ENCODE results near the gene SYTL3.
"Not testable (repeated sequence)": the region's sequence is repeated elsewhere in the genome, so short reads cannot be mapped to it uniquely, and the experiment has no call there.

Gene SYTL3

DNA sequence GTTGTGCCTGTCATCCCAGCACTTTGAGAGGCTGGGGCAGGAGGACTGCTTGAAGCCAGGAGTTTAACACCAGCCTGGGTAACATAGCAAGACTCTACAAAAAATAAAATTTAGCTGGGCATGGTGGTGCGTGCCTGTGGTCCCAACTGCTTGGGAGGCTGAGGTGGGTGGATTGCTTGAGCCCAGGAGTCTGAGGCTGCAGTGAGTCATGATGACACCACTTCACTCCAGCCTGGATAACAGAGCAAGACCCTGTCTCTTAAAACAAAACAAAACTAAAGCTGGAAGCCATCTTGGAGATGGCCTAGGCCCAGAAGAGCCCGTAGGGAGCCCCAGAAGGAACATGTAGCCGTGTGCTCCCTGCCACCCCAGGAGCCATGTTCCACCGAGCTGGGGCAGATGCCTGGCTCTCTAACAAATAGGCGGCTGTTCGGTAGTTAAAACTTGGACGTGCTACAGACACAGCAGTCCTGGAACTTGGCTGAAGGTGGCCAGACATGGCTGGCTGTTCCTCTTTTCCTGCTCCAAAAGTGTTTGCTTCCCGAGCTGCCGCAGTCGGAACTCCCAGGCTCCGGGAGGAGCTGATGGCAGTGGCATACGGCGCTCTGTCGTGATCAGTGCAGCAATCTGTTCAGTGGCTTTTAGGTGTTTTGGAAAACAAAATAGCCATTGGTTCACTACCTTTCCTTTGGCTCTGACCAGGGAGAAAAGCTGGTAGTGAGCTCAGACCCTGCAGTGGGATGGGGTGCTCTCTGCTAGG, 42.3 kb upstream of the SYTL3 start:
- DNase-seq (ENCODE audit: low read depth), result no peak
- H3K4me3 ChIP-seq (ENCODE audit: low read depth, low read length), result no peak overlapping the region
- TF ChIP-seq, protein P1, sequence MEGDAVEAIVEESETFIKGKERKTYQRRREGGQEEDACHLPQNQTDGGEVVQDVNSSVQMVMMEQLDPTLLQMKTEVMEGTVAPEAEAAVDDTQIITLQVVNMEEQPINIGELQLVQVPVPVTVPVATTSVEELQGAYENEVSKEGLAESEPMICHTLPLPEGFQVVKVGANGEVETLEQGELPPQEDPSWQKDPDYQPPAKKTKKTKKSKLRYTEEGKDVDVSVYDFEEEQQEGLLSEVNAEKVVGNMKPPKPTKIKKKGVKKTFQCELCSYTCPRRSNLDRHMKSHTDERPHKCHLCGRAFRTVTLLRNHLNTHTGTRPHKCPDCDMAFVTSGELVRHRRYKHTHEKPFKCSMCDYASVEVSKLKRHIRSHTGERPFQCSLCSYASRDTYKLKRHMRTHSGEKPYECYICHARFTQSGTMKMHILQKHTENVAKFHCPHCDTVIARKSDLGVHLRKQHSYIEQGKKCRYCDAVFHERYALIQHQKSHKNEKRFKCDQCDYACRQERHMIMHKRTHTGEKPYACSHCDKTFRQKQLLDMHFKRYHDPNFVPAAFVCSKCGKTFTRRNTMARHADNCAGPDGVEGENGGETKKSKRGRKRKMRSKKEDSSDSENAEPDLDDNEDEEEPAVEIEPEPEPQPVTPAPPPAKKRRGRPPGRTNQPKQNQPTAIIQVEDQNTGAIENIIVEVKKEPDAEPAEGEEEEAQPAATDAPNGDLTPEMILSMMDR (IDR thresholded peaks at IDR 0.05; ENCODE audit: low read depth, low read length, missing control alignments), result no peak

DNA sequence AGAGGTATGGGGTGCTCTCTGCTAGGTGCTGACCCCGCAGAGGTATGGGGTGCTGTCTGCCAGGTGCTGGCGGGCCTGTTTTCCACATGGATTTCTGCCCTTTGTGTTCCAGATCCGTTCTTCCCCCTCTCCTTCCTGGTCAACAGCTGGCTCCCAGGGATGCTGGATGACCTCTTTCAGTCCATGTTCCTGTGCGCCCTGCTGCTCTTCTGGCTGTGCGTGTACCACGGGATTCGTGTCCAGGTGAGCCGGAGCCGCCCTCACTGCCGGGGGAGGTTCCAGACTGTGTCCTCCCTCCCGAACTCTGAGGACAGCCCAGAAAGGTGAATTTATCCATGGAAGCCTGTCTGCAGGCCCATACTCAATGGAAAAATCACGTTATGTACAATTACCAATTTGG, 41.6 kb upstream of the SYTL3 start:
- TF ChIP-seq, protein P1 (IDR thresholded peaks at IDR 0.05; ENCODE audit: low read depth, low read length, missing control alignments), result no peak
- no peak overlapping the region for H3K4me3 ChIP-seq (ENCODE audit: low read depth, low read length)
- no peak for DNase-seq (ENCODE audit: low read depth)

- H3K4me3 ChIP-seq (ENCODE audit: low read depth, low read length), result no peak overlapping the region
- no peak for DNase-seq (ENCODE audit: low read depth)
- TF ChIP-seq, protein P1 (IDR thresholded peaks at IDR 0.05; ENCODE audit: low read depth, low read length, missing control alignments), result no peak
These were observed 40.2 kb upstream of the SYTL3 start for GRCh38 chr6:158609455-158610155.

DNA sequence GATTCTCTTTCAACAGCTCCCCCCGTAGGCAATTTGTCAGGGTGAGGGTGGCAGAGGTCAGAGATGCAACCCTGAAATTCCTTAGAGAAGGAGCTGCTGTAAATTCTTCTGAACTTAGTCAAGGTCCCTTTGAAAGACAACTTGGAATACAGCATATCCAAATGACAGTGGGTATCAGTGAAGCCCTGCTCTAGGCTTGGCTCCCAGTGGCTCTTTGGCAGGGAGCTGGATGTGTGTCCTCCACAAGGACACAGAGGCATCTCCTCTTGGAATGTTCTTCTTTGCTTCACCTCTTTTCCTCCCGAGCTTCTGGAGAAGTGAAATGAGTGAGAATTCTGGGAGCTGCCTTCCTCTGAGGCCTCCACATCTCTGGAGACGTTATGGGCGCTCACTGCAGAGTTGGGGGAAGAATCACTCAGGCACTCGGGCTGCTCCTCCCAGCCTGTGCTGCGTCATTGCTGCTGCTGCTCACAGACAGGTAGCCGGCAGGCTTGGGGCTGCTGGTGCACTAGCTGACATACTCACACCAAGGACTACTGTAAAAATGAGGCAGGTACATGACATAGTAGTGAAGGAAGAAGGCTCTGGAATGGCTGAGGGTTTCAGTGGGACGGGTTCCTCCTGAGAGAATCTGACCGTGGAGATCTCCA, 39.4 kb upstream of the SYTL3 start:
- TF ChIP-seq, protein P1 (IDR thresholded peaks at IDR 0.05; ENCODE audit: low read depth, low read length, missing control alignments), result no peak
- DNase-seq (ENCODE audit: low read depth), result no peak
- H3K4me3 ChIP-seq (ENCODE audit: low read depth, low read length), result no peak overlapping the region

DNA sequence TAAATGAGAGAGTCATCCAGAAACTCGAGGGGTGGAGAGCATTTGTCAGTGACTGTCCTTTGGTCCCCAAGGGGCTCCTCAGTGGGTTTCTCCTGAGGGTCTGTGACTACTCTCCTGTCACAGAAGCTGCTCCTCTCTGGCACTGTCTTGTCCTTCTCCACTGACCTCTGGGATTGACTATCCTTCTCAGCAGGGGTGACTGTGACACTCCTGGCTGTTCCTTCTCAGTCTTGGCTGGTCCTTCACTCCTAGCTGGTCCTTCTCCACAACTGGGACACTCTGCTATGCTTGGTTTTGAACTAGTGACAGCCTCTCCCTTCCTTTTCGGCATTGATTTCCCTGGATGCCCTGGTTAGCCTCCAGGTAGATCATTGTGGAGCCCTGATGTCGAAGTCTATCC, 38.8 kb upstream of the SYTL3 start:
- TF ChIP-seq, protein P1 (IDR thresholded peaks at IDR 0.05; ENCODE audit: low read depth, low read length, missing control alignments), result no peak
- H3K4me3 ChIP-seq (ENCODE audit: low read depth, low read length), result no peak overlapping the region
- no peak for DNase-seq (ENCODE audit: low read depth)

DNA sequence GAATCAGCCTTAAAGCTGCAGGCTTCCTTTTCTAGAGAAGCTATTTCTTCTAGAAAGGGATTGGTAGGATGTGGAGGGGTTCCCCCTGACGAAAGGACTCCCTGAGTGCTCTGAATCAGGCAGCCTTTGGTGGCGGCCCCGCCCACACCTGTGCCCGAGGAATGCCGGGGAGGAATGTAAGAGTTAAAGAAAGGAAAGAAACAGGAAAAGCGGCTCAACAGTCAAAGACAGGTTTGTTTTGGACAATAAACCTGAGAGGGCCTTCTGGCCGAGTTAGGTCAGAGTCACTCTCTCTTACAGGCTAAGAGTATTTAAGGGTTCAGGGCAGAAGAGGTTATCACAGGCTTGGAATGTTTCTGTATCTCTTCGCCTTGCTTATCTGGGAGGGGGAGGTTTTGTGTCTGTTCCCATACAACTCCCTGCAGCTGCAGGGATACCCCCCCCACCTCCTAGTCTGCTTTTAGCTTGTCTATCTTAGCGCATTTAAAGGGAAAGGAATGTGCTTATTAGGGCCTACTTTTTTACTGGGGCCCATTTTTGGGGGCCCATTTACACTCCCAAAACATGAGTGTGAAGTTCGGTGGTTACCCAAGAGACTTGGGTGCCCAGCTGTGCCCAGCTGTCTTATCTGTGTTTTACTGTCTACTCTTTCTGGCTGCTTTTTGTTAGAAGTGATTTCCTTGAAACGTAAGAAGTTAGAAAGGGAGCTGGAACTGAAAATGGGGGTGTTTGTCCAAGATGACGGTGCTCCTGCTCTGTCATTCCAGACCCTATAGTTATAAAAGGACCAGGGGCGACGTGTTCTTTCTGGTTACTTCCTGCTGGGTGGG, 38.1 kb upstream of the SYTL3 start:
- no peak for DNase-seq (ENCODE audit: low read depth)
- no peak overlapping the region for H3K4me3 ChIP-seq (ENCODE audit: low read depth, low read length)
- TF ChIP-seq, protein P1 (IDR thresholded peaks at IDR 0.05; ENCODE audit: low read depth, low read length, missing control alignments), result no peak

DNA sequence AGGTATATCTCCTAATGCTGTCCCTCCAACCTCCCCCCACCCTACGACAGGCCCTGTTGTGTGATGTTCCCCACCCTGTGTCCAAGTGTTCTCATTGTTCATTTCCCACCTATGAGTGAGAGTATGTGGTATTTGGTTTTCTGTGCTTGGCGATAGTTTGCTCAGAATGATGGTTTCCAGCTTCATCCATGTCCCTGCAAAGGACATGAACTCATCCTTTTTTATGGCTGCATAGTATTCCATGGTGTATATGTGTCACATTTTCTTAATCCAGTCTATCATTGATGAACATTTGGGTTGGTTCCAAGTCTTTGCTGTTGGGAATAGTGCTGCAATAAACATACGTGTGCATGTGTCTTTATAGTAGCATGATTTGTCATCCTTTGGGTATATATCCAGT, 35.2 kb upstream of the SYTL3 start:
- H3K4me3 ChIP-seq (ENCODE audit: low read depth, low read length), result not testable (repeated sequence)

GRCh38 chr6:158618289-158618688, 31.6 kb upstream of the SYTL3 start:
- DNase-seq (ENCODE audit: low read depth); H3K4me3 ChIP-seq (ENCODE audit: low read depth, low read length): not testable (repeated sequence)

More for the DNA sequence above, 35.2 kb upstream of the SYTL3 start:
- DNase-seq (ENCODE audit: low read depth), result not testable (repeated sequence)
